Stimulated activated naive CD8-positive, alpha-beta T cell treated with anti-CD3 and anti-CD28 coated beads, Interleukin-15, amount 100 ng/mL, for 72 hours (primary cell): ENCODE data around the gene TRPV6.

ENCODE experiments used
- ATAC-seq: fragments of 150-1000 bp; cut with Tn5 transposase; 2 replicates; pipeline ENCODE4 v1.10.0; 2021; ENCODE audit warnings: mild to moderate bottlenecking, moderate library complexity
- DNase-seq, 2 donors: peaks; one replicate each; pipeline ENCODE4 v3.0.0; 2021 to 2022
- H3K27ac Mint-ChIP-seq, 2 donors: one replicate each; pipeline ENCODE4 v1.8.0; 2022; ENCODE audit warnings: mild to moderate bottlenecking in 2 of 2, mixed read lengths in 2 of 2, moderate library complexity in 2 of 2
- H3K27me3 Mint-ChIP-seq: one replicate; pipeline ENCODE4 v1.8.0; 2022; ENCODE audit warnings: mixed read lengths
- H3K4me1 Mint-ChIP-seq: one replicate; pipeline ENCODE4 v1.8.0; 2022; ENCODE audit warnings: mild to moderate bottlenecking, mixed read lengths
- H3K4me3 Mint-ChIP-seq, 2 donors: one replicate each; pipeline ENCODE4 v1.8.0; 2022; ENCODE audit warnings: mild to moderate bottlenecking in 2 of 2, mixed read lengths in 2 of 2, moderate library complexity in 1 of 2
- H3K9me3 Mint-ChIP-seq, 2 donors: one replicate each; pipeline ENCODE4 v1.8.0; 2022; ENCODE audit warnings: mixed read lengths in 2 of 2

TRPV6 gene

GRCh38 chr7:142896151-142896550, 10.6 kb upstream of the TRPV6 start:
- Mint-ChIP-seq H3K4me3 (no peak overlapping the region), H3K27me3 (peaks cover 12% of the 10 kb centered on the region), H3K4me1 (no peaks in the 10 kb centered on the region), H3K27ac (peak overlapping the region in 1 of 2 donors; percentile 57), H3K9me3 (peaks cover under 1% of the 10 kb centered on the region in 2 donors)
- DNase-seq (no peak), ATAC-seq (no peak)

DNA sequence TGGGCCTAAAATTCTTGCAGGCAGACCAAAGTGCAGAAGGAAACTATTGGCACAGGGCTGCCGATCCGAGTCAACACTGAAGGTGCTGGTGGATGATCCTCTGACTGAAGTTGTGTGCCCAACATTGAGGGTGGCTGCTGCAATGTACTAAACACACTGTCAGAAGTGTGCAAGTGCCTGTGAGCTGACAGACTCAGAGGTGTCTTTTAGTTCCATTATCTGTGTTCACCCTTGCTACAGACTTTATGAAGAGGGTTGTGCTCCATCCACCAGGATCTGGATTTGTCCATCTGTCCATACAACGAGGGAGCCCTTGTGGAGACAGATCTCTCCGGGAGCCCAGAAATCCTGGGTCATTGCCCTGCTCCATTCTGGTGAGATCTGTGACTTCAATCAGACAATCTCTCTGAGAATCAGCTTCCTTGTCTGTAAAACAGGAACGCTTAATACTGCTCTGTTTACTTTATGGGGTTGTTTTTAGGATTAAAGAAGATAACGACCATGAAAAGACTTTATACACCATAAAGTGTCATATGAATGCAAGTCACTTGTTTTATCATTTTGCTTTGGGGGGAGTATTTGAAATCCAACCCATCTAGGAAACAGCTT, 9.5 kb upstream of the TRPV6 start:
- H3K4me1 Mint-ChIP-seq: no peaks in the 10 kb centered on the region
- H3K4me3 Mint-ChIP-seq: no peak overlapping the region
- H3K27ac Mint-ChIP-seq: no peak overlapping the region
- H3K27me3 Mint-ChIP-seq: peaks cover 19% of the 10 kb centered on the region
- H3K9me3 Mint-ChIP-seq: peaks cover 5 to 7% of the 10 kb centered on the region in 2 donors
- DNase-seq (no peak), ATAC-seq (no peak)

GRCh38 chr7:142894112-142894984, 8.8 kb upstream of the TRPV6 start:
- Mint-ChIP-seq H3K27me3 (peaks cover 19% of the 10 kb centered on the region), H3K27ac (peak overlapping the region in 1 of 2 donors; percentile 31)
- no peak for ATAC-seq

DNA sequence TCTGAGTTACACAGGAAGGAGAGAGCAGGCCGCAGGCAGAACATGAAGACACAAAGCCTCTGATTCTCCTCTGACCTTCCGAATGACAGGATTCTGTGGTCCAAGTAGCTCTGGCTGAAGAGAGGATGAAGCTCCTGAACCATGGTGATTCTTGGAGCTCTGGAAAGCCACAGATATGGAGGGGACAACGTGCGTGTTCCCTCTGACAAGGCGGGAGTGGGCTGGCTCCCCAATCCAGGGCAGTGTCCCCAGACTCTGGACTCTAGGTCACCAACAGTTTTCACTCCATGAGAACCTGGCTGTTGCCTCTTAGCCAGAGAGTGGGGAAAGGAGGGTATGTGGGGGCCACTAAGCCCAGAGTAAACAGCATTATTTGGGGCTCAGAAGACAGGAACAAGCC, 7.4 kb upstream of the TRPV6 start:
- Mint-ChIP-seq H3K27ac (peak overlapping the region; percentile 3 to 9), H3K4me1 (no peaks in the 10 kb centered on the region), H3K9me3 (peaks cover 5 to 7% of the 10 kb centered on the region in 2 donors), H3K27me3 (peaks cover 19% of the 10 kb centered on the region), H3K4me3 (no peak overlapping the region)
- DNase-seq (no peak), ATAC-seq (no peak)

More at GRCh38 chr7:142894112-142894984, 8.8 kb upstream of the TRPV6 start:
- DNase-seq: no peak
- Mint-ChIP-seq H3K9me3 (peaks cover 5 to 7% of the 10 kb centered on the region in 2 donors), H3K4me1 (no peaks in the 10 kb centered on the region), H3K4me3 (no peak overlapping the region)

DNA sequence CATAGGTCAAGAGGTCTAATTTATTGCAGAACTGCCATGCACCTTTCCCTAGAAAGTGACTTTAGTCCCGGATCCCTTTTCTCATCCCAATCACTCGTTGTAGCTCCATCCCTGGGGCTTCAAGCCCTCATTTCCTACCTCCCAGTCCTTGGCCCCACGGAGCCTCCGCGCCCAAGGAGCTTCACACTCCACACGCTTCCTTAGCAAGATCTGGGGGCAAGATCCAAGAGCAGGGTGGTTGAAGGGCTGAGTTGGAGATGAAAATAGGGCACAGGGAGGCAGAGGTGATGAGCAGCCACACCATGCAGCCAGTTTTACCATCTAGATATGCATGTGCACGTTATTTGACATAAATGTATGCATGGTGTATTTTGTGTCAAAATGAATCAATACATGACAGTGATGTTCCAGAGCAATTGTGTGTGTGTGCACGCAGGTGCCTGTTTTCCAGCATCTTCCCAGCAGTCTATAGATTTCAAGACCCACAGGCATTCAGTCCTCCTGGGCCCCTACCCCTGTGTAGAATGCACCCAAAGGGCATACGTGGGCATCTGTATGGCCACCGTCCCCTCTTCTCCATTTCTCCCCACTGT, 6.0 kb upstream of the TRPV6 start:
- H3K27ac Mint-ChIP-seq: no peak overlapping the region
- no peak for ATAC-seq
- DNase-seq: no peak
- H3K4me1 Mint-ChIP-seq: no peaks in the 10 kb centered on the region
- H3K27me3 Mint-ChIP-seq: peaks cover 16% of the 10 kb centered on the region
- peaks cover 5 to 7% of the 10 kb centered on the region in 2 donors for H3K9me3 Mint-ChIP-seq
- H3K4me3 Mint-ChIP-seq: no peak overlapping the region

DNA sequence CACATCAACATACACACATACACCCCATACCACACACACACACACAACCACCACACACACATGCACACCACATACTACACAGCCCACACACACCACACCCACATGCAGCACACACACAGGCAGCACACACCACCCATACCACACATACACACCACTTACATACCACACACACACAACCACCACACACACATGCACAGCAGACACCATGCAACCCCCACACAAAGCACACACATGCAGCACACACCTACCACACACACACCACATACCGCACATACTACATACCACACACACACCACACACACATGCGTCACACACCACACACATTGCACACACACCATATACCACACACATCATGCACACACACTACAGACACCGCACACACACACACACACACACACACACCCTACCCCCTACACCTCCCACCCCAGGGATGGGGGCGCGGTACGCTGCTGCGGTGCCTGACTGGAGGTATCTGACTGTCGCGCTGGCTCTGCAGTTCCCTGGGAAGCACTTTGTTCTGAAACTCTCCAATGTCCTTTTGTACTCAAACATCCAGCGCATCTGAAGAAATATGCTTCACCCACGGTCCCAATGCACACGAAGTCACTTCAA, 5.4 kb upstream of the TRPV6 start:
- Mint-ChIP-seq H3K4me1 (no peaks in the 10 kb centered on the region), H3K27me3 (peaks cover 10% of the 10 kb centered on the region), H3K9me3 (peaks cover 5 to 7% of the 10 kb centered on the region in 2 donors), H3K4me3 (no peak overlapping the region), H3K27ac (no peak overlapping the region)
- no peak for DNase-seq
- peak; percentile 18 for ATAC-seq

- Mint-ChIP-seq H3K27ac (no peak overlapping the region), H3K4me1 (no peaks in the 10 kb centered on the region), H3K27me3 (peaks cover 8% of the 10 kb centered on the region), H3K9me3 (peaks cover 5 to 7% of the 10 kb centered on the region in 2 donors), H3K4me3 (no peak overlapping the region)
- ATAC-seq (no peak), DNase-seq (no peak)
Measured at GRCh38 chr7:142889816-142890215, 4.3 kb upstream of the TRPV6 start.

- Mint-ChIP-seq H3K4me3 (no peak overlapping the region), H3K27me3 (peaks cover 8% of the 10 kb centered on the region), H3K4me1 (no peaks in the 10 kb centered on the region), H3K27ac (no peak overlapping the region), H3K9me3 (peaks cover 5 to 7% of the 10 kb centered on the region in 2 donors)
- no peak for ATAC-seq
- no peak for DNase-seq
Measured at GRCh38 chr7:142887282-142888015, 1.9 kb upstream of the TRPV6 start.

GRCh38 chr7:142886866-142887265, 1.3 kb upstream of the TRPV6 start:
- Mint-ChIP-seq H3K27me3 (peaks cover 8% of the 10 kb centered on the region), H3K9me3 (peaks cover 5 to 7% of the 10 kb centered on the region in 2 donors), H3K4me3 (no peak overlapping the region), H3K4me1 (no peaks in the 10 kb centered on the region), H3K27ac (no peak overlapping the region)
- ATAC-seq (no peak), DNase-seq (no peak)

- DNase-seq (peak in 1 of 2 donors; percentile 6), ATAC-seq (no peak)
- Mint-ChIP-seq H3K9me3 (no peaks in the 10 kb centered on the region), H3K4me3 (no peak overlapping the region), H3K27ac (peak overlapping the region in 1 of 2 donors; percentile 52), H3K4me1 (no peaks in the 10 kb centered on the region), H3K27me3 (no peaks in the 10 kb centered on the region)
Measured at GRCh38 chr7:142884286-142884640, 1.3 kb downstream of the TRPV6 start.

- no peaks in the 10 kb centered on the region for H3K27me3 Mint-ChIP-seq
- no peaks in the 10 kb centered on the region for H3K9me3 Mint-ChIP-seq
- DNase-seq (peak in 1 of 2 donors; percentile 2), ATAC-seq (no peak)
- H3K27ac Mint-ChIP-seq: peak overlapping the region in 1 of 2 donors; percentile 52
- no peak overlapping the region for H3K4me3 Mint-ChIP-seq
- no peaks in the 10 kb centered on the region for H3K4me1 Mint-ChIP-seq
Measured at GRCh38 chr7:142883571-142884285, 1.8 kb downstream of the TRPV6 start.

DNA sequence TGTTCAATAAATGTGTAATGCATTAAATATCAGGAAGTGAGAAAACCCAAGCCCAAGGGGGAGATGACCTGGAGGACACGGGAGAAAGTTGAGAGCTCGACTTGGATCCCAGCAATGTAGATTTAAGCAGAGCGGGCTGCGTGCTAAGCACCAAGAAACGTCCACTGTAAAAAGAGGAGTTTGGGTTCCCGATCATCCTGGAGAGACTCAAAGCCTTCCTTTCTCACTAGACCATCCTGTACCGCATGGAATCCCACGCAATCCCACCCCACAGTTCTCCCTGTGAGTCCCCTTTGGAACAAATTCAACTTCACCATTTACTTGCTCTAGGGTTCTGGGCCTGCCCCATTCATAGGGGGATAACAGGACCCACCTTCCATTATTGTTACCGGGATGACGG, 2.4 kb downstream of the TRPV6 start:
- Mint-ChIP-seq H3K9me3 (no peaks in the 10 kb centered on the region), H3K4me3 (no peak overlapping the region), H3K4me1 (no peaks in the 10 kb centered on the region), H3K27me3 (no peaks in the 10 kb centered on the region), H3K27ac (no peak overlapping the region)
- no peak for ATAC-seq
- DNase-seq: no peak

DNA sequence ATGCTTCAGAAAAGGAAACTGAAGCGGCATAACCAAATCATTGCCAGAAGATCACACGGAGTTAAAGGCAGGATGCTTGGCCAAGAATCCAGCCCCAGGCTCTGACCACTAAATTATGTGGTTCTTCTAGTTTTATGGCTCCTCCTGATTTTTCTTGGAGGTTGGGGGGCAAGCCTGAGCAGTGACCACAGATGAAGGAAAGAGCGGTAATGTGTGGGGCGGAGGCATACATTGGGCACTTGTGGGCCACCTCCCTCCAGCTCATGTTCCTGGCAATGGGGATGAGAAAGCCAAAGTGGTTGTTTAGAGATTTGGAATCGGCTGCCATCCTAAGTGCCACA, 3.2 kb downstream of the TRPV6 start:
- no peaks in the 10 kb centered on the region for H3K4me1 Mint-ChIP-seq
- H3K27me3 Mint-ChIP-seq: no peaks in the 10 kb centered on the region
- no peak for DNase-seq
- H3K9me3 Mint-ChIP-seq: no peaks in the 10 kb centered on the region
- H3K4me3 Mint-ChIP-seq: no peak overlapping the region
- ATAC-seq: no peak
- no peak overlapping the region for H3K27ac Mint-ChIP-seq

GRCh38 chr7:142881586-142882337, 3.8 kb downstream of the TRPV6 start:
- DNase-seq: no peak
- H3K27me3 Mint-ChIP-seq: no peaks in the 10 kb centered on the region
- no peaks in the 10 kb centered on the region for H3K4me1 Mint-ChIP-seq
- no peak for ATAC-seq
- H3K27ac Mint-ChIP-seq: no peak overlapping the region
- no peak overlapping the region for H3K4me3 Mint-ChIP-seq
- H3K9me3 Mint-ChIP-seq: no peaks in the 10 kb centered on the region
